Astrocyte of the spinal cord (primary cell): ENCODE measurements around the gene BDKRB2.

Experiments used
- DNase-seq: peaks from one replicate; pipeline ENCODE4 v3.0.0; 2011; ENCODE audit warnings: low read depth, low spot score
- H3K4me3 ChIP-seq: 2 replicates; pipeline ENCODE4 v1.5.1; 2011; ENCODE audit warnings: low read depth, mild to moderate bottlenecking, low read length, moderate library complexity
- CTCF ChIP-seq: IDR thresholded peaks from 2 replicates; pipeline ENCODE4 v1.5.1; 2012; ENCODE audit warnings: low read depth, mild to moderate bottlenecking, low read length, inconsistent platforms
- in situ Hi-C: cut with HindIII; loops from 2 replicates; pipeline ENCODE4 v1.10.0; 2017; ENCODE audit warnings: low sequenced_read_pairs

The BDKRB2 gene

GRCh38 chr14:96167224-96168148 lies 37.2 kb upstream of the BDKRB2 start:
- TF ChIP-seq CTCF = no peak
- DNase-seq = peak; percentile 40
- H3K4me3 ChIP-seq = no peak overlapping the region
- in situ Hi-C loops = no loop called here

- DNase-seq = no peak
- TF ChIP-seq CTCF = no peak
- in situ Hi-C loops = no loop called here
- H3K4me3 ChIP-seq = no peak overlapping the region
Observed at GRCh38 chr14:96168581-96168980, 36.1 kb upstream of the BDKRB2 start.

- H3K4me3 ChIP-seq = no peak overlapping the region
- TF ChIP-seq CTCF = no peak
- DNase-seq = no peak
- in situ Hi-C loops = no loop called here
Observed at GRCh38 chr14:96170961-96171592, 33.6 kb upstream of the BDKRB2 start.

- H3K4me3 ChIP-seq = no peak overlapping the region
- TF ChIP-seq CTCF = no peak
- DNase-seq = no peak
- in situ Hi-C loops = no loop called here
Observed at GRCh38 chr14:96173636-96174475, 30.8 kb upstream of the BDKRB2 start.

GRCh38 chr14:96176275-96176674 lies 28.4 kb upstream of the BDKRB2 start:
- no peak for DNase-seq
- no peak for TF ChIP-seq CTCF
- H3K4me3 ChIP-seq = no peak overlapping the region
- in situ Hi-C loops = no loop called here

GRCh38 chr14:96176811-96177211 lies 27.8 kb upstream of the BDKRB2 start:
- no peak overlapping the region for H3K4me3 ChIP-seq
- in situ Hi-C loops = no loop called here
- DNase-seq = peak; percentile 9
- no peak for TF ChIP-seq CTCF
